Left ventricle myocardium inferior (tissue), 1 donor: ENCODE measurements around the gene SCNN1A. TPM values are rescaled to one million over a fixed set of nuclear protein-coding genes. Genes with fewer than 3 reads are reported as not detected.

ENCODE experiments used
- DNase-seq: peaks from one replicate; pipeline ENCODE4 v3.0.0-alpha.2; 2020
- H3K27ac ChIP-seq: fragments of 200-600 bp; replicated peaks from 2 replicates; pipeline ENCODE4 v1.8.0; 2021
- H3K27me3 ChIP-seq: fragments of 200-600 bp; 2 replicates; pipeline ENCODE4 v1.8.0; 2021; ENCODE audit warnings: low read depth
- H3K36me3 ChIP-seq: fragments of 200-600 bp; 2 replicates; pipeline ENCODE4 v1.8.0; 2021
- H3K4me1 ChIP-seq: fragments of 200-600 bp; 2 replicates; pipeline ENCODE4 v1.8.0; 2021
- H3K4me3 ChIP-seq: fragments of 200-600 bp; 2 replicates; pipeline ENCODE4 v1.8.0; 2021; ENCODE audit warnings: mild to moderate bottlenecking, moderate library complexity
- H3K9me3 ChIP-seq: fragments of 200-600 bp; replicated peaks from 2 replicates; pipeline ENCODE4 v1.8.0; 2021
- CTCF ChIP-seq: fragments of 200-600 bp; IDR thresholded peaks from 2 replicates; pipeline ENCODE4 v1.8.0; 2021; ENCODE audit warnings: antibody characterized with exemption, mild to moderate bottlenecking, borderline replicate concordance
- intact Hi-C: fragments of 100-400 bp; cut with micrococcal nuclease; formaldehyde crosslinking; loops from one replicate; pipeline ENCODE4 v1.11.0; 2022
- total RNA-seq: library from RNA; stranded (reverse); fragmentation: NEBNext Ultra II Directional; extraction: Animal tissue kit (Norgen Biotek cat#: 25700); gene quantifications from one replicate; pipeline ENCODE4 v1.2.1, GENCODE V29; 2021
- donor health status: DM: no; HTN: yes; CAD: no; lungs with severe emphysema.

The SCNN1A gene
- total RNA-seq, 1 donor from 2014 or later: 0.22 TPM

GRCh38 chr12:6399884-6400644, 24.7 kb upstream of the SCNN1A start:
- Histone ChIP-seq H3K4me3 (no peak overlapping the region), H3K27ac (no peak overlapping the region), H3K36me3 (no peaks in the 10 kb centered on the region), H3K4me1 (no peaks in the 10 kb centered on the region), H3K9me3 (no peaks in the 10 kb centered on the region), H3K27me3 (no peaks in the 10 kb centered on the region)
- DNase-seq: no peak
- intact Hi-C loops: no loop called here
- TF ChIP-seq CTCF: no peak

GRCh38 chr12:6396031-6396430, 20.7 kb upstream of the SCNN1A start:
- no peaks in the 10 kb centered on the region for H3K9me3 ChIP-seq
- H3K4me1 ChIP-seq: peaks cover 21% of the 10 kb centered on the region

DNA sequence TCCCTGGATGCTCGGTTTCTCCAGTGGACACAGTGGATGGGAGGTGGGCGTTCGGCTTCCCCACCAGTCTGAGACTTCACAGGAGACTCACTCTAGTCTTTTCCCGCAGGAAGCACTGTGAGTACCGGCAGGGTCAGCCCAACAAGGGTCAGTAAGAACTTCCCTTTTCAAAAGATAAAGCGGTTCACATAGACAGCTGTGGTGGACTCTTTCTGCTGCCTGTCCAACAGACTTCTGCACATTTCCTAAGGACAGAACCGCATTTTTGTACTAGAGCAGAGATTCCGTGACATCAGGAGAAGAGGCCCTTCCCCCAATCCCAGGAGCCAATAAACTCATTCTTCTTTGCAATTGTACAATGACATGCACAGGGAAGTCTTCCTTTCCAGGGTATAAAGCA, 19.0 kb upstream of the SCNN1A start:
- Histone ChIP-seq H3K4me3 (no peak overlapping the region), H3K4me1 (peaks cover 21% of the 10 kb centered on the region), H3K9me3 (no peaks in the 10 kb centered on the region), H3K36me3 (peaks cover 21% of the 10 kb centered on the region), H3K27ac (no peak overlapping the region), H3K27me3 (no peaks in the 10 kb centered on the region)
- intact Hi-C loops: no loop called here
- no peak for DNase-seq
- TF ChIP-seq CTCF: no peak

More at GRCh38 chr12:6396031-6396430, 20.7 kb upstream of the SCNN1A start:
- intact Hi-C loops: no loop called here
- TF ChIP-seq CTCF: no peak
- H3K36me3 ChIP-seq: peaks cover 6% of the 10 kb centered on the region
- H3K27me3 ChIP-seq: no peaks in the 10 kb centered on the region
- H3K27ac ChIP-seq: no peak overlapping the region
- no peak overlapping the region for H3K4me3 ChIP-seq
- no peak for DNase-seq

- intact Hi-C loops: no loop called here
- peak overlapping the region; percentile 71 for H3K27ac ChIP-seq
- peaks cover 33% of the 10 kb centered on the region for H3K36me3 ChIP-seq
Observed at GRCh38 chr12:6393109-6393508, 17.7 kb upstream of the SCNN1A start.

DNA sequence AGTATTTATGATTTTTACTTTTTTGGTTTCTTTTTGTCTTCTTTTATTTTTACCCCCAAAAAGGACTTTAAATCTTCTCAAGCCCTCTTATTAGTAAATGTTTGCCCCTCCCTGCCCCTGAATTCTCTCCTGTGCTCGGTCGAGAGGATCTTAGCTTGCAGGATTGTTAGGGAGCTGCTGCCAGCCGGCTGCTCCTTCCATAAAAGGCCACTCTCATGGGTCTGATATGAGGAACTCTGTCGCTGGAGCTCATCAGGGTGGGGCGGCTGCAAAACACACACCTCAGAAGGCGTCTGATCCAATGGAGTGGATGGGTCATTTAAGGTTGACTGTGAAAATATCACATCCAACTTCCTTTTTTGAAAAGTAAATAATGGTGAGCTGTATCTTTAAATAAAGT, 17.1 kb upstream of the SCNN1A start:
- H3K27ac ChIP-seq: peak overlapping the region; percentile 71
- no peaks in the 10 kb centered on the region for H3K9me3 ChIP-seq
- peaks cover 39% of the 10 kb centered on the region for H3K36me3 ChIP-seq
- peaks cover 21% of the 10 kb centered on the region for H3K4me1 ChIP-seq
- intact Hi-C loops: no loop called here
- H3K4me3 ChIP-seq: no peak overlapping the region
- DNase-seq: no peak
- no peaks in the 10 kb centered on the region for H3K27me3 ChIP-seq
- TF ChIP-seq CTCF: no peak

More at GRCh38 chr12:6393109-6393508, 17.7 kb upstream of the SCNN1A start:
- Histone ChIP-seq H3K4me3 (no peak overlapping the region), H3K9me3 (no peaks in the 10 kb centered on the region), H3K27me3 (no peaks in the 10 kb centered on the region), H3K4me1 (peaks cover 21% of the 10 kb centered on the region)
- TF ChIP-seq CTCF: no peak
- no peak for DNase-seq
